ENCODE data around the gene ZMYM3. TPM values are rescaled to one million over a fixed set of nuclear protein-coding genes. Genes with fewer than 3 reads are reported as not detected.
A peak's percentile ranks its signal among the peaks of the same experiment; 100 is the strongest.
"Not testable (repeated sequence)": the region's sequence is repeated elsewhere in the genome, so short reads cannot be mapped to it uniquely, and the experiment has no call there.

The ZMYM3 gene
- total RNA-seq = 10 to 100 TPM in 3 of 4 donors, 1 to 10 TPM in 1; 5.2 to 26.9 (median 13.4) TPM

DNA sequence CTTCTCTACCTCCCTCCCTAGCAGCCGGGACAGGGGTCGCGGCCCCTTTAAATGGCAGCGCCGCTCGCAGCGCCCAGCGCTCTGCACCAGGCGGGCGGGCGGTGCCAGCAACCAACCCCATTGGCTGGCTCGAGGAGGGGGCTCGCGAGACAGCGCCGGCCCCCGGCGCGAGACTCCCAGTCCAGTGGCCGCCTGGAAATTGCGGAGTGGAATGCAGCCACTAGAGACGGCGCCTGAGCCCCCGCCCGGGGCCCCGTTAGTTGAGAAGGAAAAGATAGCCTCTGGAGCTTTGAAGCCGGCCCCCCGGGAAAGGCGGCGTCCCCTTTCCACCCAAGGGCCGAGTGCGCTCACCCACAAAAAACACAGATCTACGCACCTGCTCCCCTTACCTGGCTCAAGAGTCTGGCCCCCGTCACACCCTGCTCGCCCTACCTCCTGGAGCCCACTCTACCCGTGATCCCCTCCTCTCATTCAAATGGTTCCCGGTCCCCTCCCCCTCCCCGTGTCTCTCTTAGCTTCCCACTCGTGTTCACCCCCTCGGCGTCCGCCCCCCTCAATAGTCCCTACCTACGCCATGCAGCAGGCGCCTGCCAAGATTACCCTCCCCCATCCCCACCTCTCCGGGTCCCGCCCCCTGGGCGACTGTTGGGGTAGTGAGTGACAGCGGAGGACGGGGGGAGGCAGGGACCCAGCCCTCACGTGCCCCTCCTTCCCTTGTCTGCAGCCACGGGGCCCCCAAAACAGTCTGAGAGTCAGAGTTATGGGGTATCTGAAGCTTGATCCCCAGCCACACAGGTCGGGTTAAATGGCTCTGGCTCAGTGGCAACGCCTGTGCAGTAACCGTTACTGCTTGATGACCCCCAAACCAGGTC, at the start of gene ZMYM3:
Gene ZMYM3, minus strand, starts transcription at position 49 of the 872 bp plus-strand sequence. CDS start 885 bp downstream, outside the sequence.
- Histone ChIP-seq H3K36me3 (no peaks in the 10 kb centered on the region), H3K27me3 (no peaks in the 10 kb centered on the region), H3K4me3 (peak within 1 kb of the TSS; percentile 40 to 83 (median 64)), H3K4me1 (peaks cover 5 to 18% (median 6%) of the 10 kb centered on the region in 4 donors), H3K27ac (peak within 1 kb of the TSS; percentile 82 to 92 (median 90)), H3K9me3 (no peaks in the 10 kb centered on the region)
- intact Hi-C loops (cut with DNase I; ENCODE audit: low total_unique reads) (no loop called here), in situ Hi-C loops (cut with MboI; ENCODE audit: low pct_ligation_motif_present in 1 of 4, low pct_unique_long_range_greater_than_20kb in 1 of 4, low sequenced_read_pairs in 3 of 4) (no loop called here)
- peak; percentile 45 to 62 (median 58) for TF ChIP-seq POLR2AphosphoS5 (IDR thresholded peaks at IDR 0.05)
- TF ChIP-seq, protein P1, sequence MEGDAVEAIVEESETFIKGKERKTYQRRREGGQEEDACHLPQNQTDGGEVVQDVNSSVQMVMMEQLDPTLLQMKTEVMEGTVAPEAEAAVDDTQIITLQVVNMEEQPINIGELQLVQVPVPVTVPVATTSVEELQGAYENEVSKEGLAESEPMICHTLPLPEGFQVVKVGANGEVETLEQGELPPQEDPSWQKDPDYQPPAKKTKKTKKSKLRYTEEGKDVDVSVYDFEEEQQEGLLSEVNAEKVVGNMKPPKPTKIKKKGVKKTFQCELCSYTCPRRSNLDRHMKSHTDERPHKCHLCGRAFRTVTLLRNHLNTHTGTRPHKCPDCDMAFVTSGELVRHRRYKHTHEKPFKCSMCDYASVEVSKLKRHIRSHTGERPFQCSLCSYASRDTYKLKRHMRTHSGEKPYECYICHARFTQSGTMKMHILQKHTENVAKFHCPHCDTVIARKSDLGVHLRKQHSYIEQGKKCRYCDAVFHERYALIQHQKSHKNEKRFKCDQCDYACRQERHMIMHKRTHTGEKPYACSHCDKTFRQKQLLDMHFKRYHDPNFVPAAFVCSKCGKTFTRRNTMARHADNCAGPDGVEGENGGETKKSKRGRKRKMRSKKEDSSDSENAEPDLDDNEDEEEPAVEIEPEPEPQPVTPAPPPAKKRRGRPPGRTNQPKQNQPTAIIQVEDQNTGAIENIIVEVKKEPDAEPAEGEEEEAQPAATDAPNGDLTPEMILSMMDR (IDR thresholded peaks at IDR 0.05) = no peak
- TF ChIP-seq POLR2A (IDR thresholded peaks at IDR 0.05) = peak; percentile 41
- no peak for TF ChIP-seq EP300 (IDR thresholded peaks at IDR 0.05; ENCODE audit: low read depth)
- 0 to 40% methylated on average over 1 to 45 of the region's 54 CpGs for WGBS, 2 donors (ENCODE audit: low coverage in 1 of 2)
- DNase-seq = peak; percentile 88

DNA sequence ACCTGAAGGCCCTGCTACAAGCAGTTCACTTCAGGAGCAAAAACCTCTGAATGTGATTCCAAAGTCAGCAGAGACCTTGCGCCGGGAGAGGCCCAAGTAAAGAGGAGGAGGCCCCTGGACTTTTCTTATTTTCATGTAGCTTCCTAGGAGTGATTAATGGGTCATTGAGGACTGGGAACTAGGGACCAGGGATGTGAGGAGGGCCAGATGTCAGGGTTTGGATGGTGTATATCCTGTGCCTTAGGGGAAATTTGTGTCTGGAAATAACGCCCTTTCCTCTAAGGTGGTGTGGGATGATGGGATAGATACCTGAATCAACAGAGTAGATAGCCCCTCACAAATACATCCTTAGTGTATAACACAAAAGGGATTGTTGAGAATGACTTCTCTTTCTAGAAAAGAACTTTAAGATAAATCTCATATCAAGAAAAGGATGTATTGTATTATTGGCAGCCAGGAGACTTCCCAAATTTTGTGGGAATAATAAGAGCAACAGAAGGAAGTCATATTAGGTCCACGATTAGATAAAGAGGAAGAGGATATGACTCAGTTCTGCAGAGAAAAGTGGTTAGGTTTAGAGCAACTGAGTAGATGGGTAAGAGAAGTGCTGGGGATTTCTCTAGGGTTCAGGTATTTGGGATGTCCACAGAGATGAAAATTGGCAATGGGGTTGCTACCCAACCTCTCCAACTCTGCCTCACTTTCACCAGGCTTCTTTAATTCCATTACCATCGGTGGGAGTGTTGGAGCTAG, 48.7 kb upstream of the ZMYM3 start:
- WGBS, 2 donors (ENCODE audit: low coverage in 1 of 2) = 54 to 76% methylated on average over 4 to 5 of the region's 5 CpGs
- Histone ChIP-seq H3K27ac (peak overlapping the region in 3 of 4 donors; percentile 6 to 60 (median 48)), H3K4me3 (no peak overlapping the region), H3K36me3 (peaks cover 0 to 6% (median under 1%) of the 10 kb centered on the region in 4 donors), H3K4me1 (no peaks in the 10 kb centered on the region), H3K9me3 (no peaks in the 10 kb centered on the region), H3K27me3 (no peaks in the 10 kb centered on the region)
- in situ Hi-C loops (cut with MboI; ENCODE audit: low pct_ligation_motif_present in 1 of 4, low pct_unique_long_range_greater_than_20kb in 1 of 4, low sequenced_read_pairs in 3 of 4) (no loop called here), intact Hi-C loops (cut with DNase I; ENCODE audit: low total_unique reads) (no loop called here)
- TF ChIP-seq POLR2AphosphoS5 (IDR thresholded peaks at IDR 0.05) (no peak), EP300 (IDR thresholded peaks at IDR 0.05; ENCODE audit: low read depth) (no peak), POLR2A (IDR thresholded peaks at IDR 0.05) (no peak)
- TF ChIP-seq, protein P1 (IDR thresholded peaks at IDR 0.05) = no peak
- DNase-seq = no peak

DNA sequence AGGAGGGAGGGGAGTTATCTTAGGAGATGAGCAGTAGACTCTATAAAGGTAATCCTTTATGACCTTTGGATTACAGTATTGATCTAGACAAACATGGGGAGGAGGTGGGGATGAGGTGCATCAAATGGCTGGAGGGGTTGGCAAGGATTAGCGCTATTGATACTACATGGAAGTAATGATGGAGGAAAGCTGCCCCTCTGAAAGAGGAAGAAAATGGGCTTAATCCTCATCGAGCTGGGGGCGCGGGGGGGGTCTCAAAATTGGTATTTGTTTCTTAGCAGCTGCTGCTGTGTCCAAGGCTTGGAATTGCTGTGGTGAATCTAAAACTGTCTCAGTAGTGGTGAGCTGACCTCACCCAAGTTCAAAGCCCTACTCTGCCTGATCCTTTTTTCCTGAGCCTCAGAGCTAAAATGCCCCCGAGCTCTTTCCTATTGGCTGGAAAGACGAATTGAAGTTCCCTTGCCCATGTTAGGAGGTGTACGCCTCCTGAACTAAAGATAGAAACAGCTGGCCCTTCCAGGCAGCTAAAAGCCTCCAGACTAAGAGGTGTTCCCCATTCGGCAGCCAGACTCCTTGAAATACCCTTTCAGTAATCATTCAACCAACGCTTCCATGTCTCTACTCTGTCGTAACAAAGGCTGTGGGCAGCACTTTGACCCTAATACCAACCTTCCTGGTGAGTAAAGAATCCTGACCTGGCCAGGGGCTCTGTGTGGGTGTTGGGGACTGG, 47.4 kb upstream of the ZMYM3 start, which contains the start of gene ITGB1BP2:
Gene ITGB1BP2, plus strand, starts transcription at position 556 of the 730 bp plus-strand sequence. Its CDS starts 57 bp downstream, at position 613.
- DNase-seq = no peak
- in situ Hi-C loops (cut with MboI; ENCODE audit: low pct_ligation_motif_present in 1 of 4, low pct_unique_long_range_greater_than_20kb in 1 of 4, low sequenced_read_pairs in 3 of 4) = no loop called here

DNA sequence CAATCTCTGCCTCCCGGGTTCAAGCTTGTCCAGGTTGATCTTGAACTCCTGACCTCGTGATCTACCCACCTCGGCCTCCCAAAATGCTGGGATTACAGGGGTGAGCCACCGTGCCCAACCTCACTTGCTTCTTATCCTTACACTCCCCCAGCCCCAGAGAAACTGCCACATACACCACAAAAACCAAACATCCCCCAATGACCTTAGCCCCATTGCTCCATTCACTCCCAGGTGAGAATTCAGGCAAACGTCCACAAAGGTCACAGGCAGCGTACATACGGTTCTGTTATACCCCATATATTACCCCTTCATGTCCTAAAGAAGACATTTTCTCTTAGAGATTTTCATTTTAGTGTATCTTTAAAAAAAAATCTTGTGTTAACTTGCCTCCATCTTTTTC, 46.6 kb upstream of the ZMYM3 start:
- DNase-seq; H3K27ac ChIP-seq; H3K4me1 ChIP-seq; H3K27me3 ChIP-seq; intact Hi-C loops (cut with DNase I; ENCODE audit: low total_unique reads); in situ Hi-C loops (cut with MboI; ENCODE audit: low pct_ligation_motif_present in 1 of 4, low pct_unique_long_range_greater_than_20kb in 1 of 4, low sequenced_read_pairs in 3 of 4); H3K9me3 ChIP-seq; H3K4me3 ChIP-seq: not testable (repeated sequence)
- peaks cover 0 to 15% (median 3%) of the 10 kb centered on the region in 4 donors for H3K36me3 ChIP-seq
- 82 to 83% methylated on average over 2 to 7 of the region's 7 CpGs for WGBS, 2 donors (ENCODE audit: low coverage in 1 of 2)

More for the DNA sequence above, 47.4 kb upstream of the ZMYM3 start, which contains the start of gene ITGB1BP2:
- H3K36me3 ChIP-seq = peaks cover 0 to 14% (median 3%) of the 10 kb centered on the region in 4 donors
- H3K27ac ChIP-seq = peak within 1 kb of the TSS; percentile 29 to 60 (median 40)
- H3K4me3 ChIP-seq = no peak within 1 kb of the TSS
- no peaks in the 10 kb centered on the region for H3K4me1 ChIP-seq
- intact Hi-C loops (cut with DNase I; ENCODE audit: low total_unique reads) = no loop called here
- H3K9me3 ChIP-seq = no peaks in the 10 kb centered on the region
- TF ChIP-seq POLR2A (IDR thresholded peaks at IDR 0.05) = no peak
- peak in 2 of 3 donors; percentile 17 to 46 for TF ChIP-seq POLR2AphosphoS5 (IDR thresholded peaks at IDR 0.05)
- TF ChIP-seq EP300 (IDR thresholded peaks at IDR 0.05; ENCODE audit: low read depth) = no peak
- WGBS, 2 donors (ENCODE audit: low coverage in 1 of 2) = 69 to 100% methylated on average over 1 to 10 of the region's 10 CpGs
- H3K27me3 ChIP-seq = no peaks in the 10 kb centered on the region

DNA sequence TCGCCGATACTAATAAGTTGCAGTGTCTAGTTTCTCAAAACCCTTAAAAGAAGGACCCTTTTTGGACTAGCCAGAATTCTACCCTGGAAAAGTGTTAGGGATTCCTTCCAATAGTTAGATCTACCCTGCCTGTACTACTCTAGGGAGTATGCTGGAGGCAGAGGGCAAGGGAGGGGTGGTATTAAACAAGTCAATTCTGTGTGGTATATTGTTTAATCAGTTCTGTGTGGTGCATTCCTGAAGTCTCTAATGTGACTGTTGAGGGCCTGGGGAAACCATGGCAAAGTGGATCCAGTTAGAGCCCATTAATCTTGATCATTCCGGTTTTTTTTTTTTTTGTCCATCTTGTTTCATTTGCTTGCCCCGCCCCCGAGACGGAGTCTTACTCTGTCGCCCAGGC, 46.1 kb upstream of the ZMYM3 start:
- H3K9me3 ChIP-seq; H3K27ac ChIP-seq; H3K4me3 ChIP-seq; in situ Hi-C loops (cut with MboI; ENCODE audit: low pct_ligation_motif_present in 1 of 4, low pct_unique_long_range_greater_than_20kb in 1 of 4, low sequenced_read_pairs in 3 of 4); intact Hi-C loops (cut with DNase I; ENCODE audit: low total_unique reads); DNase-seq; H3K27me3 ChIP-seq; H3K4me1 ChIP-seq: not testable (repeated sequence)
- 86% methylated on average over 7 of the region's 7 CpGs; no CpG with 5 or more reads in 1 of the 2 donors for WGBS, 2 donors (ENCODE audit: low coverage in 1 of 2)
- H3K36me3 ChIP-seq = peaks cover 0 to 15% (median 3%) of the 10 kb centered on the region in 4 donors
